Large intestine (tissue), 3 donors: Measurements from ENCODE around the gene ACSF2. TPM values are rescaled to one million over a fixed set of nuclear protein-coding genes. Genes with fewer than 3 reads are reported as not detected.

Experiments
- DNase-seq, 2 donors: peaks; one replicate each; pipeline versions ENCODE4 v3.0.0 to v3.0.0-alpha.2; 2013
- H3K27ac ChIP-seq: one replicate; pipeline ENCODE4 v1.5.1; 2013; ENCODE audit warnings: low read length
- H3K27me3 ChIP-seq: 2 replicates; pipeline ENCODE4 v1.6.1; 2013; ENCODE audit warnings: low read length; ENCODE audit not compliant: control insufficient read depth, insufficient read depth
- H3K36me3 ChIP-seq: 2 replicates; pipeline ENCODE4 v1.6.1; 2013; ENCODE audit warnings: low read length; ENCODE audit not compliant: control insufficient read depth, insufficient read depth
- H3K4me1 ChIP-seq: one replicate; pipeline ENCODE4 v1.6.1; 2013; ENCODE audit warnings: low read length; ENCODE audit not compliant: control insufficient read depth, insufficient read depth
- H3K4me3 ChIP-seq: one replicate; pipeline ENCODE4 v1.5.1; 2013; ENCODE audit warnings: low read length
- H3K9me3 ChIP-seq: one replicate; pipeline ENCODE4 v1.6.1; 2013; ENCODE audit warnings: mild to moderate bottlenecking, low read depth, low read length, moderate library complexity; ENCODE audit not compliant: control insufficient read depth
- WGBS: methylation state at CpG from one replicate; pipeline ENCODE4 v1.1.5; 2013; ENCODE audit warnings: low lambda C conversion rate; ENCODE audit not compliant: insufficient coverage; 5-methylcytosine and 5-hydroxymethylcytosine counted together
- polyA plus RNA-seq: library from polyadenylated mRNA; unstranded; fragments of 120-200 nt; gene quantifications from one replicate; pipeline ENCODE4 v1.2.1, GENCODE V29; 2013

The ACSF2 gene
- polyA plus RNA-seq, 1 donor: 77.8 TPM

DNA sequence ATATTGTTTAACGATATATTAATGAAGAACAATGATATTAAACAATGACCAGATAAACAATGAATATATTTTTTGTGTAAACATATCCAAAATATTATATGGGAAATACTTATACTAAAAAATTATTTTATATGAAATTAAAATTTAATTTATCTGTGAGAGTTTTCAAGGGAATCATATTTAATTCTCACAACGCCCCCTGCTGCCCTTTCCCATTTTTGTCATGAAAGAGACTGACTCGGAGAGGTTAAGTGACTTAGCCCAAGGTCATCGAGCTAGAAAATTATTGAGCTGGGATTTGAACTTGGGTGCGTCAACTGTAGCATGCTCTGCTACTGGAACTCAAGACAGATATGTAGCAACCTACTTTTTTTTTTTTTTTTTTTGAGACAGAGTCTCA, 75.0 kb downstream of the ACSF2 start:
- Histone ChIP-seq H3K36me3 (no peaks in the 10 kb centered on the region), H3K9me3 (no peaks in the 10 kb centered on the region), H3K4me1 (peaks cover 20% of the 10 kb centered on the region), H3K27me3 (no peaks in the 10 kb centered on the region), H3K27ac (no peak overlapping the region), H3K4me3 (no peak overlapping the region)
- DNase-seq: peak in 1 of 2 donors; percentile 50
- WGBS: 64% methylated on average over 2 of the region's 5 CpGs

DNA sequence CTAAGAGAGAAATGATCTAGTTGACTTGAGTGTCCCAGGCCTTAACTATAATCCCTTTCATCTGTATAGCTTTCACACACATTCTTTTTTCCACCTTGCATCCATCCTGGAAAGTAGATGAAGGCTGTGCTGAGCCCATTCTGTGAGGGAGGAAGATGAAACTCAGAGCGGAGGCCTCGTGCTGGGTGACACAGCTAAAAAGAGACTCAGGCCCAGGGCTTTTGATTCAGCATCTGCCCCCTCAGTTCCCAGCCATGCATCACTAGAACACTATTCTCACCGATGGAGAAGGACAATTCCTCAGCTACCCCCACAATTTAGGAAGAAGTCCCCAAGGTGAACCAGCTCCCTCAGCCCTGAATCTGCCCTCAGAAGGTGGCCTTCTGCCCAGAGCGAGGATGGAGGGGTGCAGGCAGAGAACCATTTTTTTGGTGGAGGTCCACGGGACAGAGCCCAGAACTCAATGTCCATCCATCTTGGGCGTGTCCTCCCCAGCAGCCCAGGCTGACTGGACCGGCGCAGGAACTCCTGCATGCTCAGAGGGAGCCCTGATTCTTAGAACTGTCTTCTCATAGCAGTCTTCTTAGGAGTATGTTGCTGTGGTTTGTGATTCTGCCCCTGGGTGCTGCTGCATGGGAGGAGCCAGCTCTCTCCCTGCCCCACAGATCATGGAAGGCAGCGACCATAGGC, 76.4 kb downstream of the ACSF2 start:
- H3K27ac ChIP-seq: no peak overlapping the region
- no peak for DNase-seq

DNA sequence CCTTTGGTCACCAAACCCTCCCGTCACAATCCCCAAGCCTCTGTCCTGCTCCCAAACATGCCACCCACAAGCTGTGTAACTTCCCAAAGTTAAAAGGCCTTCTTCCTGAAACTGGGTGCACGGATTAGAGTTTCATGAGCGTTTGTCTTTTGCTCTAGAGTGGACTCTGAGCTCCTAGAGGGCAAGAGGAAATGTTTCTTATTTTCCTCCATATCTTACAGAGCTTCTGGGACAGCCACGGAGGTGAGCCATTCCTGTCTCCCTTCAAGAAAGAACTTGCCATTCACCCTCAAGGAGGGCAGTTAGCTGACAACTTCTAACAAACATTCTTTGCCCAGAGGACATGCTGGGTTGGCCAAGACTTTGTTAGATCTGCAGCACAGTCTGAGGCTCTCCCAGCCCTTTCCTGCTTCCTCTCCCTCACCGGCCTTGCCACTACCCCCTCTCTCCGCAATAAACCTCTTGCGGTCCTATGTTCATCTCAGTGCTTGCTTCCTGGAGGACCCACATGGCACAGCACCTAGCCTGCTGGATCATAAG, 79.6 kb downstream of the ACSF2 start:
- H3K9me3 ChIP-seq: no peaks in the 10 kb centered on the region
- no peaks in the 10 kb centered on the region for H3K36me3 ChIP-seq
- H3K27me3 ChIP-seq: no peaks in the 10 kb centered on the region
- peaks cover 26% of the 10 kb centered on the region for H3K4me1 ChIP-seq
- no CpG with 5 or more reads among the region's 7 CpGs for WGBS
- no peak overlapping the region for H3K4me3 ChIP-seq
- H3K27ac ChIP-seq: peak overlapping the region; percentile 4
- peak in 1 of 2 donors; percentile 56 for DNase-seq

More for the DNA sequence above, 76.4 kb downstream of the ACSF2 start:
- Histone ChIP-seq H3K9me3 (no peaks in the 10 kb centered on the region), H3K27me3 (no peaks in the 10 kb centered on the region), H3K4me3 (no peak overlapping the region), H3K4me1 (peaks cover 25% of the 10 kb centered on the region), H3K36me3 (no peaks in the 10 kb centered on the region)
- no CpG with 5 or more reads among the region's 9 CpGs for WGBS

DNA sequence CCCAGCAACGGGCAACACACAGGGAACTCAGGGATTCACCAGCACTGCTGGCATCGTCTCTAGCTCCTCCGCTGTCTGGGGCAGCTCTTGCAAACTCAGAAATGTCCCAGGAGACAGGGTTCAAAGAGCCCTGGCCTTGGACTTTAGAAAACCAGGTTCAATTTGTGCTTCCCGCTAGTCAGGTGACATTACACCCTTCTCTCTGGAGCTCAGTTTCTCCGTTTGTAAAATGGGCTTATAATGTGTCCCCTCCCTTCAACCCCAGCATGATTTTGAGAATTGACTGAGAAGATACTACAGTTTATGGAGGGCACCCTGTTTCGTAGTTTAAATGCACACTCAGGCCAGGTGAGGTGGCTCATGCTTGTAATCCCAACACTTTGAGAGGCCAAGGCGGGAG, 80.3 kb downstream of the ACSF2 start:
- Histone ChIP-seq H3K9me3 (no peaks in the 10 kb centered on the region), H3K4me3 (no peak overlapping the region), H3K27ac (no peak overlapping the region), H3K4me1 (peaks cover 26% of the 10 kb centered on the region), H3K27me3 (no peaks in the 10 kb centered on the region), H3K36me3 (no peaks in the 10 kb centered on the region)
- WGBS: no CpG with 5 or more reads among the region's 7 CpGs
- DNase-seq: no peak

DNA sequence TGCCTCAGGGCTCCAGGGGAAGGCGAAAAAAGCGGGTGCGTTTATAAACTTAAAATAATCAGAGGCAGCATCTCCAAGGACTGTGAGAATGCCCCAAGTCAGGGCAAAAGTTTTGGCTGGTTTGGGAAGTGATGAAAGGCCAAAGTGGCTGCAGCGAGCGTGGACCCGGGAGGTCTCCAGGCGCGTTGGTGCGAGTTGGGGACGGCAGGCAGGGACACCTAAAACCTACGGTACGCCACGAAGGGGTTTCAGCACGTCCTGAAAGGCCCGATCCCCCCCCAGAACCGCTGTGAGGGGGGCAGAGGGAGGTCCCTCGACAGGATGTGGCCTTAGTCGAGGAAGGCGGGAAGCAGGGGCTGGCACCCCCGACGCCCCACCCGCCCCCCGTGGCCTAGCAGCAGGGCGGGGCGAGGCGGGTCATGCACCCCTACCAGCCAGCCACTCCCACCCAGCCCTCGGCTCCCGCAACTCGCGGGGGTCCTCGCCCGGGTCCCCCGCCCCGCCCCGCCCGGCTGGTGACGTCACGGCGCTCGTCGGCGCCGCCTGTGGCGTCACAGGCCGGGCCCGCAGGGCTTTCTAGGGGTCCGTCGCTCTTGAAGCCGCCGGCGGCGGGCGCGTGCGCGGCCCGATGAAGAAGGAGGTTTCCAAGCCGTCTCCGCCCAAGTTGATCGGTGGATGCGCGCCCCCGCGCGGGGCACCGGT, 82.0 kb downstream of the ACSF2 start, which contains the start of gene MYCBPAP:
Gene MYCBPAP, plus strand, starts transcription at position 569 of the 702 bp plus-strand sequence. CDS start 236 bp downstream, outside the sequence.
- H3K4me3 ChIP-seq: peak within 1 kb of the TSS; percentile 41
- H3K9me3 ChIP-seq: no peaks in the 10 kb centered on the region
- DNase-seq: peak; percentile 76 to 84
- no peaks in the 10 kb centered on the region for H3K36me3 ChIP-seq
- no peaks in the 10 kb centered on the region for H3K27me3 ChIP-seq
- H3K4me1 ChIP-seq: peaks cover 31% of the 10 kb centered on the region
- peak within 1 kb of the TSS; percentile 56 for H3K27ac ChIP-seq
- no CpG with 5 or more reads among the region's 66 CpGs for WGBS

DNA sequence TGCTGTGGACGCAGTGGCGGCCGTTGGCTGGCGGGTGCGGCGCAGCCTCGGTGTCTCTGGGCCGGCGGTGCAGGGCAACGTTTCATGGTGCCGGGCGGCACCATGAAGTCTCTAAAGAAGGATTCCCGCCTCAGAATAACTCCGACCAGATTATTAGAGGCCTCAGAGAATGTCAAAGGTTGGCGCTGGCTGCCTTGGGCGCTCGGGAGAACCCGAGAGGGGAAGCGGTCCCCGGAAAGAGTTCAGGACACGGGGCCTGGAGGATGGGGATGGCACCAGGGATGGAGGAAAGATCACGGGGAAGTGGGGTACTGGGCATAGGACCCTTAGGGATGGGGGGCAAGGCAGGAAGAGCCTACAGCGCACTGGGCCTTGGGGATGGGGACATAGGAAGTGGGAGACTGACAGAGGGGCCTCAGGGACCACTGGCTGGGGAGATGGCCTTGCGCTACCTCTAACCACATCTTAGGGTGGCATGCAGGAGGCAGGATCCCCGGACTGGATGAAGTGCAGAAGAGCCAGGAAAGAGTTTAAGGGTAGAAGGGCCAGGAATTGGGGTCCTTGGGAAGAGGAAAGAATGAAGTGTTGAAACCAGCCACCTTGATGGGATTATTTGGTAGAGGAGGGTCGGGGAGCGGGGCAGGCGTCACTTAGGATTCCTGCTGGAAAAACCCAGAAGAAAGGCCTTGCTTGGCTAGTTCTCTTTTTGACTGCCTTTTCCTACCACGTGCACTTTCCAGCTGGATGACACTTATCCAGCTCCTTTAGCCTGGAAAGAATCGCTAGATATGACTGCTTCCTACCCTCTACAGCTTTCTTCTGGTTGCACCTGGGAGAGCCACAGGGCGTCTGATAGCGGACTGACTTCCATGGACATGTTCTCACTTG, 82.8 kb downstream of the ACSF2 start:
- no peaks in the 10 kb centered on the region for H3K36me3 ChIP-seq
- no peak for DNase-seq
- H3K27me3 ChIP-seq: no peaks in the 10 kb centered on the region
- H3K27ac ChIP-seq: peak overlapping the region; percentile 56
- peak overlapping the region; percentile 41 for H3K4me3 ChIP-seq
- no peaks in the 10 kb centered on the region for H3K9me3 ChIP-seq
- H3K4me1 ChIP-seq: peaks cover 31% of the 10 kb centered on the region
- 79% methylated on average over 5 of the region's 32 CpGs for WGBS

DNA sequence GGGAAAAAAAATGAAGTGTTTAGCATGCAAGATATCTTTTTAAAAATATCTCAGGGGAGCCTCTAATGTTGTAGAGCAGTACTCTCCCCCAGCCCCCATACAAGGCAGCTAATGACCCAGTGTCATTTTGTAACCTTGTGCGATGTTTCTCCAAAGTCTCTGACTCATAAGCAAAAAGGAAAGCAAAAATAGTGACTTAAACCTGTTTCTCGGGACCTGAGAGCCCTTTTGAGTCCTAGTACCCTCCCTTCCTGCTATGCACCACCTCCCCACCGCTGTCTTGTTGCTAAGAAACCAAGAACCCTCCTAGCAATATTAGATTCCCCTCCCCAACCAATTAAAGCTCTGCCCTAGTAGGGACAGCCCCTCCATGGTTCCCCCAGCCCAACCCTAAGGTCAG, 85.0 kb downstream of the ACSF2 start:
- DNase-seq: peak in 1 of 2 donors; percentile 67
- Histone ChIP-seq H3K4me3 (no peak overlapping the region), H3K36me3 (no peaks in the 10 kb centered on the region), H3K9me3 (no peaks in the 10 kb centered on the region), H3K27ac (no peak overlapping the region), H3K4me1 (peaks cover 18% of the 10 kb centered on the region), H3K27me3 (no peaks in the 10 kb centered on the region)
- WGBS: no CpG with 5 or more reads among the region's 3 CpGs

DNA sequence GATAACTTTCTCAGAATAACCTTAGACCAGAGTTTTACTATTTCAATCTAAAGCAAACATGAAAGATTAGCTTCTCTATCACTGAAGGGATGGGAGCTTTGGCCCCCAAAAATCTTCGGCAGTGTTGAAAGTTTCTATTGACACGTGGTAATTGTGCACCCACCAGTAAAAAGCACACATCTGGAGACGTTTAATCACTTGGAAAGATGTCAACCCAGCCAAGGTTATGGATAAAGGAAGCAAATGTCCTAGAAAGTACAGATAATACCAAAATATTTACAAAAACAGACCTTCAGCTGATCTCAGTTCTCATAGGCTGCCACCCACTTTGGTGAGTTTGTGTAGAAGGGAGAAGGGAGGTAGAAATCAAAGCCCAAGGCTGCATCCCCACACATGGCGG, 87.5 kb downstream of the ACSF2 start:
- Histone ChIP-seq H3K36me3 (no peaks in the 10 kb centered on the region), H3K27me3 (no peaks in the 10 kb centered on the region), H3K9me3 (no peaks in the 10 kb centered on the region), H3K27ac (no peak overlapping the region), H3K4me3 (no peak overlapping the region), H3K4me1 (peaks cover 8% of the 10 kb centered on the region)
- DNase-seq: no peak
- 17% methylated on average over 2 of the region's 4 CpGs for WGBS

DNA sequence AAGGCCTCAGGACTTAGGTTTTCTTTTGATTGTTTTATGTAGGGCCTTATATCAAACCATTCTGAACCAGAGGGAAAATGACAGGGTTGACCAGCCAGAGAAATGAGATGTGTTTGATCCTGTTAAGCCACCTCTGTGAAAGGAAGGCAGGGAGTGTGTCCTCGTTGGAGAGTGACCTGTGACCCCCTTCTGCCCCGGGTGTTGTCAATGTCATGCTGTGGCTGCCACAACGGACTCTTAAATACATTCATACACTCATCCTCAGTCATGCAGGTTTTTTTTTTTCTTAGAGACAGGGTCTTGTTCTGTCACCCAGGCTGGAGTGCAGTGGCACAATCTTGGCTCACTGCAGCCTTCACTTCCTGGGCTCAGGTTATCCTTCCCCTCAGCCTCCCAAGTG, 88.4 kb downstream of the ACSF2 start:
- Histone ChIP-seq H3K4me3 (no peak overlapping the region), H3K9me3 (no peaks in the 10 kb centered on the region), H3K27ac (no peak overlapping the region), H3K36me3 (no peaks in the 10 kb centered on the region), H3K27me3 (no peaks in the 10 kb centered on the region), H3K4me1 (peaks cover 5% of the 10 kb centered on the region)
- no peak for DNase-seq
- WGBS: no CpG with 5 or more reads among the region's 3 CpGs
